Tibial artery (tissue), 4 donors: ENCODE data around the gene TAS2R1.

ENCODE experiments used
- DNase-seq, 2 donors: peaks; one replicate each; pipeline ENCODE4 v3.0.0-alpha.2; 2019
- H3K27ac ChIP-seq, 2 donors: fragments of 200-600 bp; sonication (generic) in 1 of 2; 1 replicate in 1 of 2; 2 replicates in 1 of 2; pipeline ENCODE4 v1.5.1; 2018 to 2019; ENCODE audit warnings: mild to moderate bottlenecking in 1 of 2
- H3K27me3 ChIP-seq, 2 donors: fragments of 200-600 bp; sonication (generic) in 1 of 2; one replicate each; pipeline versions ENCODE4 v1.5.1 to v1.6.0; 2016 to 2019
- H3K36me3 ChIP-seq, 3 donors: fragments of 200-600 bp; sonication (generic) in 2 of 3; one replicate each; pipeline ENCODE4 v1.5.1; 2016 to 2019; ENCODE audit warnings: mild to moderate bottlenecking in 2 of 3
- H3K4me1 ChIP-seq, 4 donors: fragments of 200-600 bp; sonication (generic) in 2 of 4; 1 replicate in 3 of 4; 2 replicates in 1 of 4; pipeline ENCODE4 v1.5.1; 2016 to 2019
- H3K4me3 ChIP-seq, 2 donors: fragments of 200-600 bp; sonication (generic) in 1 of 2; 1 replicate in 1 of 2; 2 replicates in 1 of 2; pipeline ENCODE4 v1.5.1; 2018 to 2019; ENCODE audit warnings: mild to moderate bottlenecking in 2 of 2
- H3K9me3 ChIP-seq, 3 donors: fragments of 200-600 bp; sonication (generic) in 1 of 3; one replicate each; pipeline ENCODE4 v1.5.1; 2016 to 2019
- intact Hi-C: fragments of 100-400 bp; cut with DNase I; formaldehyde crosslinking; loops from one replicate; pipeline ENCODE4 v1.15.0; 2023; ENCODE audit warnings: low total_unique reads
- TF ChIP-seq, protein P1 (sequence below), 2 experiments: fragments of 200-600 bp in 1 of 2; fragments of 450-650 bp in 1 of 2; IDR thresholded peaks; one replicate each; pipeline ENCODE4 v1.5.1; 2017 to 2019; ENCODE audit warnings: antibody characterized with exemption in 2 of 2, mild to moderate bottlenecking in 1 of 2, moderate library complexity in 1 of 2

TAS2R1 gene

DNA sequence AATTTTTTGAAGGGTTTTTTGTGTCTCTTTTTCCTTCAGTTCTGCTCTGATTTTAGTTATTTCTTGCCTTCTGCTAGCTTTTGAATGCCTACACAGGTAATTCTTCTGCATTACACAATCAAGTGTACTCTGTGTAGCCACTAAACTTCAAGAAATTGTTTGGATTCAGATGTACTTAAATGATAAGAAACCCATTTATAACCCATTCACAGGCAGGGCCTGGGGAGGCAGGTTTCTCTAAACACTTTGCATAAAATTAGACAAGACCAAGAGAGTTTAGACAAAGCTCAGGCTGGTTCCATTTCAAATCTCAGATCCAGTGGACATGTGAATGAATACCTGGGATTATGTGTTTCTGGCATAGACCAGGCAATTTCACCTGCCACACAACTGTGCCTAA is 43.0 kb downstream of the TAS2R1 start:
- no peak overlapping the region for H3K27ac ChIP-seq
- TF ChIP-seq, protein P1, sequence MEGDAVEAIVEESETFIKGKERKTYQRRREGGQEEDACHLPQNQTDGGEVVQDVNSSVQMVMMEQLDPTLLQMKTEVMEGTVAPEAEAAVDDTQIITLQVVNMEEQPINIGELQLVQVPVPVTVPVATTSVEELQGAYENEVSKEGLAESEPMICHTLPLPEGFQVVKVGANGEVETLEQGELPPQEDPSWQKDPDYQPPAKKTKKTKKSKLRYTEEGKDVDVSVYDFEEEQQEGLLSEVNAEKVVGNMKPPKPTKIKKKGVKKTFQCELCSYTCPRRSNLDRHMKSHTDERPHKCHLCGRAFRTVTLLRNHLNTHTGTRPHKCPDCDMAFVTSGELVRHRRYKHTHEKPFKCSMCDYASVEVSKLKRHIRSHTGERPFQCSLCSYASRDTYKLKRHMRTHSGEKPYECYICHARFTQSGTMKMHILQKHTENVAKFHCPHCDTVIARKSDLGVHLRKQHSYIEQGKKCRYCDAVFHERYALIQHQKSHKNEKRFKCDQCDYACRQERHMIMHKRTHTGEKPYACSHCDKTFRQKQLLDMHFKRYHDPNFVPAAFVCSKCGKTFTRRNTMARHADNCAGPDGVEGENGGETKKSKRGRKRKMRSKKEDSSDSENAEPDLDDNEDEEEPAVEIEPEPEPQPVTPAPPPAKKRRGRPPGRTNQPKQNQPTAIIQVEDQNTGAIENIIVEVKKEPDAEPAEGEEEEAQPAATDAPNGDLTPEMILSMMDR (IDR thresholded peaks at IDR 0.05): no peak
- H3K4me3 ChIP-seq: no peak overlapping the region
- H3K36me3 ChIP-seq: no peaks in the 10 kb centered on the region
- H3K27me3 ChIP-seq: no peaks in the 10 kb centered on the region
- no peaks in the 10 kb centered on the region for H3K9me3 ChIP-seq
- no peaks in the 10 kb centered on the region for H3K4me1 ChIP-seq
- intact Hi-C loops: no loop called here
- no peak for DNase-seq

DNA sequence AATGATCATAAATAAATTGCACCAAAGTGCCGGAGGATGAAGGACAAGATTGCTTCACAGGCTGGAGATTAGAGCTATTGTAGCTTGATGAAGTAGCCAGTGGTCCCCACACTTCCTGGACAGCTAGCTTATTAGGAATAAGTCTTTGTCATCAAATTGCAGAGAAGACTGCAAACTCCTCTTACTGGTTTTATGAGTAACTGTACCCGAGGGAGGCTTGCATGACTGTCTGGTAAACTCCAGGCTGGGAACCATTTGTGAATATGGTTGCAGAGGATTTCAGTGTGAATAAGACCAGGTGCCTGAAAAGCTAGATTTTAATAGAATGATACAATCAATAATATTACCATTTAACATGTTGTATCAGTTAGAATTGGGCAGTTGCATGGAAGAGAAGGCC is 47.7 kb downstream of the TAS2R1 start:
- DNase-seq: no peak
- no peak overlapping the region for H3K4me3 ChIP-seq
- peaks cover 0 to 8% (median 0%) of the 10 kb centered on the region in 3 donors for H3K9me3 ChIP-seq
- intact Hi-C loops: no loop called here
- H3K27me3 ChIP-seq: no peaks in the 10 kb centered on the region
- H3K27ac ChIP-seq: no peak overlapping the region
- no peaks in the 10 kb centered on the region for H3K4me1 ChIP-seq
- TF ChIP-seq, protein P1 (IDR thresholded peaks at IDR 0.05): no peak
- no peaks in the 10 kb centered on the region for H3K36me3 ChIP-seq
